OCI-LY3 (cell line): ENCODE results near the gene PRXL2B.

Source experiments
- CTCF ChIP-seq: fragments of 200-600, 300-600 bp; sonication (generic); IDR thresholded peaks from 2 replicates; pipeline ENCODE4 v1.5.1; 2014; ENCODE audit warnings: antibody characterized with exemption, low read length, low read depth
- EZH2phosphoT487 ChIP-seq: fragments of 200-600 bp; shearing (Covaris generic); IDR thresholded peaks from 2 replicates; pipeline ENCODE4 v1.6.1; 2018; ENCODE audit warnings: antibody characterized with exemption, mixed run types, low read depth

GRCh38 chr1:2606396-2606880 is 19.9 kb downstream of the PRXL2B start:
- no peak for TF ChIP-seq CTCF
- no peak for TF ChIP-seq EZH2phosphoT487
